Measurements from ENCODE around the gene TAAR6. TPM values are rescaled to one million over a fixed set of nuclear protein-coding genes. Genes with fewer than 3 reads are reported as not detected.

Gene TAAR6
- total and polyA plus RNA-seq, 2 of the 4 experiments (the other 2 are of a cell fraction), result not detected

GRCh38 chr6:132590362-132590761 lies 20.2 kb downstream of the TAAR6 start:
- no peaks in the 10 kb centered on the region for H3K36me3 ChIP-seq (ENCODE audit: control insufficient read depth, insufficient read depth, low read length)
- no peaks in the 10 kb centered on the region for H3K79me1 ChIP-seq (ENCODE audit: low read depth in 1 of 2, low read length in 2 of 2)
- no peak overlapping the region for H2AK9ac ChIP-seq (replicated peaks; ENCODE audit: low read depth, low read length, poor library complexity)
- CTCF ChIA-PET, result interaction anchor here (1.0 kb wide), 1 partner anchor 60 kb away, joined by 3 read pairs; no protein-coding TSS in a partner anchor
- DNase-seq (no peak), ATAC-seq (ENCODE audit: low read depth) (no peak)
- H3K4me1 ChIP-seq (ENCODE audit: control insufficient read depth, insufficient read depth, low read length), result no peaks in the 10 kb centered on the region
- peaks cover 35% of the 10 kb centered on the region for H3K27me3 ChIP-seq (ENCODE audit: control insufficient read depth, insufficient read depth, low read length)
- no peak overlapping the region for H2BK120ac ChIP-seq (ENCODE audit: low read depth, low read length)
- H3K9ac ChIP-seq (ENCODE audit: low read depth, low read length), result no peak overlapping the region
- H2BK5ac ChIP-seq (ENCODE audit: low read depth, low read length, poor library complexity, severe bottlenecking), result no peak overlapping the region
- POLR2A ChIA-PET (ENCODE audit: unreplicated experiment), result no interaction called here
- no peak overlapping the region for H3K23ac ChIP-seq (ENCODE audit: low read depth, low read length)
- WGBS, 2 experiments (ENCODE audit: extremely low coverage in 2 of 2, insufficient read length in 1 of 2), result no CpG with 5 or more reads among the region's 1 CpG
- H3K9me1 ChIP-seq (ENCODE audit: insufficient read depth, low read length), result no peaks in the 10 kb centered on the region
- H2BK20ac ChIP-seq (ENCODE audit: low read depth, low read length), result no peak overlapping the region
- H3K9me3 ChIP-seq (ENCODE audit: control insufficient read depth, insufficient read depth, low read length), result no peaks in the 10 kb centered on the region
- no peak overlapping the region for H3K27ac ChIP-seq (ENCODE audit: insufficient read depth, low read length)
- H3K18ac ChIP-seq (ENCODE audit: low read depth, low read length), result no peak overlapping the region
- no peak overlapping the region for H3K4me2 ChIP-seq (ENCODE audit: low read depth, low read length)
- no peak overlapping the region for H2BK15ac ChIP-seq (ENCODE audit: low read depth, low read length)
- in situ Hi-C loops (cut with MboI; ENCODE audit: low sequenced_read_pairs), result no loop called here
- BruUV-seq (replicated peaks), result no TSS peak
- H3K4me3 ChIP-seq (ENCODE audit: insufficient read depth, low read depth, low read length), result no peak overlapping the region
- no peak overlapping the region for H3K14ac ChIP-seq (replicated peaks; ENCODE audit: low read depth, low read length)
- no peak overlapping the region for H4K5ac ChIP-seq (ENCODE audit: low read depth, low read length)
- H4K8ac ChIP-seq (ENCODE audit: low read depth in 2 of 2, low read length in 2 of 2), result no peak overlapping the region
- H4K20me1 ChIP-seq (ENCODE audit: insufficient read depth, low read length), result no peaks in the 10 kb centered on the region
- no peak overlapping the region for H3K4ac ChIP-seq (ENCODE audit: low read depth, low read length)
- dilution Hi-C loops (cut with HindIII; ENCODE audit: low sequenced_read_pairs, unreplicated experiment), result no loop called here
- TF ChIP-seq CTCF (conservative IDR thresholded peaks at IDR 0.05; ENCODE audit: low read depth, low read length), result no peak
- TF ChIP-seq CHD1 (IDR thresholded peaks at IDR 0.05; ENCODE audit: low read depth, low read length), result no peak
- TF ChIP-seq RAD21 (IDR thresholded peaks at IDR 0.05; ENCODE audit: low read length), result no peak
- TF ChIP-seq MXI1 (IDR thresholded peaks at IDR 0.05; ENCODE audit: borderline replicate concordance, low read depth, low read length), result no peak
- no peak for TF ChIP-seq CEBPB (IDR thresholded peaks at IDR 0.05; ENCODE audit: low read depth, low read length)
- TF ChIP-seq NFE2L2 (IDR thresholded peaks at IDR 0.05; ENCODE audit: low read depth, low read length), result no peak
- TF ChIP-seq ELK1 (IDR thresholded peaks at IDR 0.05; ENCODE audit: borderline replicate concordance, low read depth, low read length), result no peak
- TF ChIP-seq RFX5 (IDR thresholded peaks at IDR 0.05; ENCODE audit: low read depth, low read length), result no peak
- no peak for TF ChIP-seq POLR2A (IDR thresholded peaks at IDR 0.05; ENCODE audit: low read depth, low read length)
- TF ChIP-seq RCOR1 (IDR thresholded peaks at IDR 0.05; ENCODE audit: insufficient replicate concordance, low read length), result no peak
- no peak for TF ChIP-seq BHLHE40 (IDR thresholded peaks at IDR 0.05; ENCODE audit: low read depth, low read length)
- no peak for TF ChIP-seq MAFK (IDR thresholded peaks at IDR 0.05; ENCODE audit: low read depth, low read length)
- TF ChIP-seq FOS (IDR thresholded peaks at IDR 0.05; ENCODE audit: low read depth, low read length), result no peak
- no peak for TF ChIP-seq USF2 (IDR thresholded peaks at IDR 0.05; ENCODE audit: low read depth, low read length)
- TF ChIP-seq MAZ (IDR thresholded peaks at IDR 0.05; ENCODE audit: borderline replicate concordance, low read depth, low read length), result no peak
- TF ChIP-seq SMC3 (IDR thresholded peaks at IDR 0.05; ENCODE audit: low read depth, low read length), result no peak
- H3K56ac ChIP-seq (ENCODE audit: extremely low read depth, insufficient read depth, low read length), result no peak overlapping the region
- H4K91ac ChIP-seq (ENCODE audit: insufficient read depth, low read depth, low read length), result no peak overlapping the region
- no peak overlapping the region for H2AFZ ChIP-seq (replicated peaks; ENCODE audit: low read length, poor library complexity)
- no peak overlapping the region for H2AK5ac ChIP-seq (ENCODE audit: low read depth, low read length)
- intact Hi-C loops (cut with micrococcal nuclease), result no loop called here
